ENCODE measurements around the gene SFMBT2. TPM values are rescaled to one million over a fixed set of nuclear protein-coding genes. Genes with fewer than 3 reads are reported as not detected.

Gene SFMBT2
- total and polyA plus RNA-seq, 2 of the 13 experiments (the other 11 are each of a cell fraction or from before 2014, with no cell fraction given) = 0.01 to 0.02 TPM

DNA sequence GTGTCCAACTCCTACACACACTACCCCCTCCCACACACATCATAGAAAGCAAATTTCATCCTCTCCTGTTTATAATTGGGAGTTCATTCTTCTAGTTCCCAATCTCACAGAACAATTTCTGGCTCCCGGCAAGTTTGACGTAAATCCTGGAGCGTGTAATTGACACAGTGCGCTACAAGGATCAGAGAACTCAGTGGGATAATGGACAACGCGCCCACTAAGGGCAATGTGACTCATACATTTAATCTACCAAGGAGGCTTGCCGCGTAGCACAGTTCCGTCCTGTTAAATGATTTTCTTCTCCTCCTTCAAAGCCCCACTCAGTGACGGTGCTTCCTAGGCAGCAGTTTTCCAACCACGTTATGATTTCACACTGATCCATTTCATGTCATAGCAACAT, 277.6 kb downstream of the SFMBT2 start (continued):
- TF ChIP-seq CSRNP1 (CRISPR knock-in tag; IDR thresholded peaks at IDR 0.05) (no peak), ZNF644 (CRISPR knock-in tag; IDR thresholded peaks at IDR 0.05; ENCODE audit: low read depth) (no peak), ZSCAN21 (CRISPR knock-in tag; IDR thresholded peaks at IDR 0.05; ENCODE audit: borderline replicate concordance) (no peak), FLYWCH1 (CRISPR knock-in tag; IDR thresholded peaks at IDR 0.05) (no peak), ETS1 (CRISPR knock-in tag; IDR thresholded peaks at IDR 0.05) (no peak), ZNF597 (CRISPR knock-in tag; IDR thresholded peaks at IDR 0.05) (no peak), ZNF530 (CRISPR knock-in tag; IDR thresholded peaks at IDR 0.05; ENCODE audit: low read depth) (no peak), CHCHD3 (CRISPR knock-in tag; IDR thresholded peaks at IDR 0.05) (no peak), NCOR1 (IDR thresholded peaks at IDR 0.05; ENCODE audit: borderline replicate concordance, low read length) (no peak)

Measured in HepG2 (cell line).